GM19099 (cell line): Measurements from ENCODE around the gene RAI1.

Source experiments
- POLR2A ChIP-seq: IDR thresholded peaks from 3 replicates; pipeline ENCODE4 v1.6.1; 2011; ENCODE audit warnings: low read depth; ENCODE audit not compliant: insufficient read length; ENCODE audit errors: extremely low read depth

The RAI1 gene

DNA sequence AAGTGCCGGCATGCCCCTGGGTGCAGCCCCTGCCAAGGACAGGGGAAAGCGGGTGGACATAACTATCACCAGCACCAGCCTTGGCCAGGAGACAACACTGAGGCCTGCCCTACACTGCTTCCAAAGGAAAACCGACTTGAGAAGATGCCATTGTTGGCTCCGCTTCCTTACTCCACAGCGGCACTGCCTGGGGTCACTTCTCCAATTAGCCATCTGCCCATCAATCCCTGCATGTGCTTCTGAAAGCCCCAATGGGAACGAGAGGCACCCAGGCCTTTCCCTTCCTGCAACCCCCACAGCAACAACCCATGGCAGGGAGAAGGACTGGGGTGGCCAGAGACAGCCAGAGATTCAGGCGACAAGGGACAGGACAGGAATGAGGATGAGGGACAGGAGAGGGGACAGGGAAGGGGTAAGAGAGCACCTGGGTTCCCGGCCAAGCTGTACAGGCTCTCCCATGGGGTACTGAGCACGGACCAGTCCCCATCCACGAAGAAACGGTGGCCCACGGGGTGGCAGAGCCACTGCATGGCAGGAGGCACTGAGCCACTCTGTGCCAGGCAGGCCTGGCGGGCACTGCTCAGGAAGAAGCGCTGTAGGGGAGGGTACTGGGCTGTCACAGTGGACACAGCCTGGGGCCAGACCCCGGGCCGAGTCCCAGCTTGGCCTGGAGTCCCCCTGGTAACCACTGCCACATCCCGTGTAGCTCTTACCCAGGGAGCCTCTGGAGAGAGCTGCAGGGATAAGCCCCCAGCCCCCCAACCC lies 134.4 kb downstream of the RAI1 start:
- no peak for TF ChIP-seq POLR2A

DNA sequence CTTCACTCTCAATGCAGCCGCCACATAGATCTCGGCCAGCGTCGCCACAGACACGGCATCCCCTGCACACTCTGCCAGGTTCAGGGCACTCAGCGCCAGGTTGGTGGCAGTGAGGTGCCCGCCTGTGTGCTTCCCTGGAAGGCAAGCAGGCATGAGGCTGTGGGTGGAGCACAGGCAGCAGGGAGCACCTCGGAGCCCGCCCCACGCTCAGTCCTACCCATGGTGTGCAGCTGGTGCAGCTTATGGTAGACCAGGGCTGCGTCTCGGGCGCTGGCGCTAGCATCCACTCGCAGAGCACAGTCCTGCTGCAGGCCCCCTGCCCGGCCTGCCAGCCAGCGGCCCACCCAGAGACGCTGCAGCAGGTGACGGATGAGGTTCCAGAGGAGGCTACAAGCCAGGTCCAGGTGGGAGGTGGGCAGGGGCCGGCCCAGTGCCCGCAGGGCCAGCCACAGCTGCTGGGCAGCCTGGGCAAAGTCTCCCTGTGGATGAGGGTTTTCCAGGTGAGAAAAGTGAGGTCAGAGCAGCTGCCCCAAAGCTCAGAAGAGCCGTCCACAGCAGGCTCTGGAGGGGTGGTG lies 135.1 kb downstream of the RAI1 start:
- peak; percentile 14 for TF ChIP-seq POLR2A

DNA sequence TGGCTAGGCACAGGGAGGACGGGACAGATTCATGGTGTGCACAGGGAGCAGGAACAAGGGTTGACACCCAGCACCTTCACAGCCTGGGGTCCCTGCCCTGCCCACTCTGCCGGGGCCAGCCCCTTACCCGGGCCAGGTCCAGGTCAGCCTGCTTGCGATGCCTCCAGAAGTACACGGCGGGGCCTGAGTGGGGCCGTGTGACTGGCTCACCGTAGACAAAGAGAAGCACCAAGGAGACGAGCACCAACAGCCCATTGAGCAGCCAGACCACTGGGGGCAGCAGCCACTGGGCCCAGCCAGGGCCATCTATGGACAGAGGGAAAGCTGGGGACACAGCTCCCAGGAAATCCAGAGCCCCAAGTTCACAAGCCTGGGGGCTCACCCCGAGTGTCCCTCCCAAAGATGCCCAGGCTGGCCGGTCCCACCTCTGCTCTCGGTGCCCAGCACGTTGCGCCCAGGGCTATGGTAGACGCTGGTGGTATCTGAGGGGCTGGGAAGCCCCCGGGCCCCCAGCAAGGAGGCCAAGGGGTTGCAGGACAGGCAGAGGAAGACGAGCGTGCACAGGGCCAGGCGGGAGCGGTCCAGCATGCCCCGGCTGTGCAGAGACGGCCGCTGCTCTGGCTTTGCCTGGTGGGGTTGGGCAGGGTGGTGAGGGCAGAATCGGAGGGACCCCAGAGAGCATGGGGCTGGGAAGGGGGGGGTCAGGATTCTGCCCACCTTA lies 135.7 kb downstream of the RAI1 start:
- peak; percentile 4 for TF ChIP-seq POLR2A

DNA sequence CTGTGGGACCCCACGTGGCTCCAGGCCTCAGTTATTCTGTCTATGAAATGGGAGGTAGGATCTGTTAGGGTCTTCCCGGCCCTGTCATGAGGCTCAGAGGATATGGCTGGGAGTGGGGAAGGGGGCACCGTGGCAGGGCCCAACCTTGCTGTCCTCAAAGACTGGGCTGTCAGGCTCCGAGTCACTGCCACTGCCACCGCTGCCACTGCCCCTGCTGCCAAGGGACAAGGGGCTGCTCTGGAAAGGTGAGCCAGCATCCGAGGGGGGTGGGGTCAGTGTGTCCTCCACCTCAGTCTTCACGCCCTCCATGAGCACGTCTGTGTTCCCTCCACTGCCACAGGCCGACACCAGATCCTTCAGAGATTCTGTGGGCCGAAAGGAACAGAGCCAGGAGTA lies 136.3 kb downstream of the RAI1 start:
- TF ChIP-seq POLR2A, result no peak

DNA sequence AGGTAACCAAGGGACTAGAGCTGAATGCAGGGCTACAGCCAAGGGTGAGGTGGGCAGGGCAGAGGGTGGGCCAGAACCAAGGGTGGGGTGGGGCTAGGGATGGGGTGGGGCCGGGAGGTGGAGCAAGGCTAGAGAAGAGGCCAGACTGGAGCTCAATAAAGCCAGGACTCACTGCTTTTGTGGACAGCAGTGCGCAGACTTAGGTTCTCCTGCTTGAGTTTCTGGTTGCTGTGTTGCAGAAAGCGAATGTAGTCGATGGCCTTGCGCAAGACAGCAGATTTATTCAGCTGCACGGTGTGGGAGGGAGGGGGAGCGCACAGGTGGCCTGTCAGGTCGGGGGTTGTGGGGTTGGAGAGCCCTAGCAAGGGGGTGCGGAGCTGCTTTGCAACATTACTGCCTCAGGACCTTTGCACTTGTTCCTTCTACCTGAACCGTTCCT lies 136.8 kb downstream of the RAI1 start:
- TF ChIP-seq POLR2A, result no peak

DNA sequence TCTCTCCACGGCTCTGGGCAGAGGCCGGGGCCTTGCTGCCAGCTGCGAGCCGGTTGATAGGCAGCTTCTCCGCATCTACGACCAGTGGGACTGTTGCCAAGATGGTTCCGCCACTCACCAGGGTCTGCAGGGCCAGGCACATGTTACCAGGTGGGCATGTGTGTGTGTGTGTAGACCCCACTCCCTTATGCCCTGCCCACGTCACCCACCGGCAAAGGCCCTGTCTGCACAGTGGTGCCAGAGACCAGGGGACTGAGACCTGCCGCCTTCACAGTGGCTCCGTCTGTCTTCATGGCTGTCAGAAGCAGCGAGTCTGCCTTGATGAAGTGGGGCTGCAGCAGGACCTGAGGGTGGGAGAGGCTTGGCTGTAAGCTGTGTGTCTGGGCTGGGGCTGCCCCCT lies 137.9 kb downstream of the RAI1 start:
- TF ChIP-seq POLR2A, result no peak

DNA sequence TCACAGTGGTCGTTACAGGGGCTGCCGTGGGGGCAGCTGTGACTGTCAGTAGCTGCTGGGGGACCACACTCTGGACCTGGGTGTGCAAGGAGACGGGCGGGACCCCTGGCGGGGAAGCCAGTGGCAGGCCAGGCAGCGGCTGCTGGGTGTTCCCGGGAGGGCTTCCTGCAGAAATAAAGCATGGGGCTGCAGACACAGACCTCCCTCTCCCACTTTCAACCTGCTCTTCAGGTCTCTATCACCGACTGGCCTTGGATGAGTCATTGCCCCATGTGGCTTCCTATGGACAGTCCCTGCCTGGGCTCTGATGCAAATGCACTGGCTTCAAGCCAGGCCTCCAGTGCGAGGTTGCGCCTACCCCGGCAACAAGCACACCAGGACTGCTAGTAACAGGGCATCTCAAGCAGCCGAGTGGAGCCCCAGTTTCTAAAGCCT lies 138.3 kb downstream of the RAI1 start:
- TF ChIP-seq POLR2A, result no peak

DNA sequence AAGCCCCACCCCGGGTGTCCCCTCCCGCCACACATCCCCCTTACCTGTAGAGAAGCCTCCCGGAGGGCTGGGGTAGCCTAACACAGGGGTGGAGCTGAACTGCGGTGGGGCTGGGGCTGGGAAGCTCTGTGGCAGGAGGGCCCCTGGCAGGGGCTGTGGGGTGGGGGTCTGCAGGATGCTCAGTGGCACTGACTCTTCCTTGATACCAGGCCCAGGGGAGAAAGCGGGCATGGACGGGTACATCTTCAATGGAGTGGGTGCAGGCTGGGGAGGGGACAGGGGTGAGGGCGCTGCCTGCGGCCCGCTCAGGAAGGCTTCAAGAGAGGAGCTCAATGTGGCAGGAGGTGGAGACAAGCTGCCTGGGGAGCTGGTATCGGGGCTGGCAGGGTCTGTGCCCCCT lies 138.8 kb downstream of the RAI1 start:
- no peak for TF ChIP-seq POLR2A

DNA sequence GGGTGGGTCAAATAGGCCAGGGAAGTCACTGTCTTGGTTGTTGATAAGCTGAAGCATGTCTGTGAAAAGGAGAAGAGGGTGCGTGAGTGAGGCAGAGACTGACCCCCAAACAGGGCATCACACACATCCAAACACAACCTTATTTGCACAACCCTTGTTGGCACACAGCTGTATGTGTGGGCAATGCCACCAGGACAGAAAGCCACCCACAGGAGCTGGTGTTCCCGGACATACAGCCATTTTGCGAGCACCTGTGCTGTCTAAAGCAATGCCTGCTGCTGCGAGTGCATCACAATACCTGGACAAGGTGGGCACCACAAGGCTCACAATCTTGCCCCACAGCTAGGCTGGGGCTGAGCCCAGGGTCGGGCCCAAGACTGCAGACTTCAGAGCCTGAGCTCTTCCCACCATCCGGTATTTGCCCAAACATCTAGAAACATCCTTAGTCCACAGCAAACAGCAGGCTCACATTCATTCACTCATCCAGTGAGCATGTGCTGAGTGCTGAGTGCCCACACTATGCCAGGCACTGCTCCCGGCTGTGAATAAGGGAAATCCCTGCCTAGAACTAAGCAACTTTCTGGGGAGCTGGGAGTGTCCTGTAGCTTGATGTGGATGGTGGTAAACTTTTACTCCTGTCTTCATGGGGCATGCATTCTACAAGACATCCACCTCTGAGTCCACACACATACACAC lies 139.4 kb downstream of the RAI1 start:
- TF ChIP-seq POLR2A, result no peak

DNA sequence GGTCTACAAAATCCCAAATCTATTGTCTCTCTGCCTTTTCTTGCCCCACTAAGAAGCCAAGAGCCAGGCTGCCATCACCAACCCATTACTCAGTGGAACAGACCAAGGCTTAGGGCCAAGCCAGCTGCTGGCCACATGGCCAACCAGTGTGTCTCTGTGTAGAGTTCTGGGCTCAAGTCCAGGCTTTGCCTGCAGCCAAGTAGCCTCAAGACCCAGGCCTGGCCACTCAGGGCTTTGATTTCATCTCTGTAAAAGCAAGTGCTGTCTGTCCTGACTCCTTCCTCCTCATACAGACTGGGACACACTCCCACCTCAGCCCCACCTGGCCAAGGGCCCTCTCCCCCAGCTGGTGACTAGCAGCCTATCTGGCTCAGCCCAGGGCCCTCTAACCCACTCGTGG lies 140.9 kb downstream of the RAI1 start:
- no peak for TF ChIP-seq POLR2A

DNA sequence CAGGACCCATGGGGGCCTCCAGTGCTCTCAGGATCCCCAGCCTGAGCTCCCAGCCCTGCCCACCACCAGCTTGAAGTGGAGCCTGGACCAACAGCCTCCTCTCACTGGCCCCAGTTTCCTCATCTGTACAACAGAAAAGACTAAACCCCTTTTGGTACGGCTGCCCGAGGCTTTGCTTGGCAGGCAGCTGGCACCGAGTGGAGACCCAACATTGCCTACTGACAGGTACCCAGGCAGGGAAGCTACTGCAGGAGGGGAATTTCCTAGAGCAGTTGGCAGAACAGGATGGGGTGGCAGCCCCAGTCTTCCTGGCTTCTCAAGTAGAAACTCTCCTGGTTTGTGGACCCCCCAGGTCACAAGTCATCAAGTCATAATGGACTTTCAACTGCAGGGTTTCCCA lies 141.4 kb downstream of the RAI1 start:
- no peak for TF ChIP-seq POLR2A

DNA sequence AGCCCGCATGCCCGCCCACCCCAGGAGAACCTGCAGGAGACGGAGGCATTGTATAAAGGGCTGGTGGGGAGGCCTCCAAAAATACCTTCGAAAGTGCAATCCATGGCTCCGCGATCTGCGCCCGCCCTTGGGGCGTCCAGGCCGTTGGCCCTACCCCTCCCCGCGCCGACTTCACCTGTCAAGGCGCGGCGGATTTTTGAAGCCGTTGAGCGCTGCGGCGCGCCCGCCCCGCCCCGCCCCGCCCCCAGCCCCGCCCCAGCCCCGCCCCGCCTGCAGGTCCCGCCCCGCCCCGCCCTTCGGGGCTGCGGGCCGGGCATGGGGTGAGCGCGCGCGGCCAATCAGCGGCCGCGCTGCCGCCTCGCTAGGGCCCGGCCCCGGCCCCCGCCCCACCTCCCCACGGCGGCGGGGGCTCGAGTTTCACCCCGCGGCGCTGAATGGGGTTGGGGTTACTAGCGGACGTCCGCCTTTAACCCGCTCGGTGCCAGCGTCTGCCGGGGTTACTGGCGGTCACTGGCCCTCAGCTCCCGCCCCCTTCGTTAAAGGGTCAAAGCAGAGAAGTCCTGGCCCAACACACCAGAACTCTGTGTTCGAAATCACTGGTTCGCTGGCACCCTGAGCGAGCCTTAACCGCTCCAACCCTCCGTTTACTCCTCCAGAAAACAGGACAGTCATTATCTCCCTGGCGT lies 142.3 kb downstream of the RAI1 start:
- peak; percentile 65 for TF ChIP-seq POLR2A

DNA sequence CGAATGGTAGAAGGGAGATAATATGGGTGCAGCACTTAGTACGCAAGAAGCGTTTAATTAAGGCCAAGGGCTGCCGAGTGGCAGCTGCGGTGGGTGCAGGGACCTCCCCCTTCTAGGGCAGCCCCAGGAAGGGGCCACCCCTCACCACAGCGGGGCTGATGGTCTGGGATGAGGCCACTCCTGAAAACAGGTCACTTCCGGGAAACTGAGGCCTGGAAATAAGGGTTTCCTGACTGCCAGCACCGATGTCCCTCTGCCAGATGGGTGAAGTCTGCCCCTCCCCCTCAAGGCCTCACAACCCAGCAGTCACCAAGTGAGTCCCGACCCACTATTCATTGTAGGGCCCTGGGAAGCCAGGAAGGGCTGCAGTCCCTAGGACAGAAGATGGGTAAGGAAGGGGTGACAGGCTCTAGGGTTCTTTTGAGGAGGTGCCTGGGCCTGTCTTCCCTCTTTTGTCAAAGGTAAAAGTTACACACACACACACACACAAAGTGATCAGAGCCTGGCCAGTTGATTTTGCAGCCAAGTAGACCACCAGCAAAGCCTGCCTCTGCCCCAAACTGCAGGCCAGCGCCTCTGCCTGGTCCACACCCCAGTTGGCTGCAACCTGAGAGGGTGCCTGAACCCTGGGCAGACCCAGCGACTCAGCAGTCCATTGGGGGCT lies 143.0 kb downstream of the RAI1 start:
- TF ChIP-seq POLR2A, result no peak

DNA sequence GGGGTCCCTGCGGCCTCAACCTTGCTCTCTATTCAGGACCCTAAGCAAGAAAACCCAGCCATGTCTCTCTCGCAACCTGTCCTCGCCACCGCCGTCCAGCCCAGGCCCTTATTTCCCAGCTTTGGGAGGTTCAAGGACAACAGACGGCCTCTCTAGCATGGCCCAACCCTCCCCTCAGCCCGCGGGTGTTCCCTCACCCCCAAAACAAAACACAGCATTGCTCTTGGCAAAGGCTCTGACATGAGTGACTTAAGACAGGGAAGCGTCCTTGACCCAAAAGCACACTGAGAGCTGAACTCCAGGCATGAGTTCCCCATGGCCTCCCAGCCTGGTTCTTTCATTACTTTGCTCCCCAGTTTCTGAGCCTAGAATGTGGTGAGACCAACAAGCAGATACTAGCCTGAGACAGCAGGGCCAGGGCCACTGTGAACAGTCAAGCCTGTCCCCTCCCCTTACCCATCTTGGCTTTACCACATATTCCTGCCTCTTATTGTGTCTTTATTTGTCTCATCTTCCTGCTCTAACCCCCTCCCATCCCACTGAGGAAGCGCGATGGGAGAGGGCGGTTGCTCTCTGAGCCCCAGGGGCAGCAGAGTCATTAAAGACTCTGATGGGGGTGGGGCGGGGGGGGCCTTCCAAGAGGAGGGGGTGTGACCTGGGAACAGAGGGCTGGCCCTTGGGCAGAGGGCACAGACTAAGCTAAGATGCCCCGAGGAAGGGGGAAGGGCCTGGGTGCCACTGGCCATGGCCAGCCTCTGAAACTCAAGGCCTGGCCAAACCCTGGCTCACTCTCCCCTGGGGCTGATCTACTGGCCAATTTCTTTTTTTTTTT lies 143.7 kb downstream of the RAI1 start:
- no peak for TF ChIP-seq POLR2A

DNA sequence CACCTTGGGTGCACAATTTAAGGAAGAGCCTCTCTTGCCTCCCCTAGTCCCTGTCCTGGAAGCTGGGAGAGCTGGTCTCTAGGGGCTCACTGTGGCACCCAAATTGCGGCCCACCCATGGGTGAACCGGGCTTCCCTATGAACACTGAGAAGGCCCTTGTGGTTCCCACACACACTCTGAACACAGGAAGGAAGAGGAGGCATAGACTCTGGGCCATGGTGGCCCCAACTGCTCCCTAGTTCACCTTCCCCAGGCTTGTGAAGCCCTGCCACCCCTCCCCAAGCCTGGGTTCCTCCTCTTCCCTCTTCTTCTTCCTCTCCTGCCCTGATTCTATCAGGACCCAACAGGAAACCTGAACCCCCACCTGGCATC lies 145.1 kb downstream of the RAI1 start:
- TF ChIP-seq POLR2A, result no peak
